GM18951 (cell line): ENCODE measurements around the gene TBC1D22A.

Experiments
- POLR2A ChIP-seq: IDR thresholded peaks from 4 replicates; pipeline ENCODE4 v1.6.1; 2011; ENCODE audit warnings: mild to moderate bottlenecking; ENCODE audit not compliant: insufficient read length, insufficient read depth; ENCODE audit errors: extremely low read depth
- in situ Hi-C: fragments of 300-500 bp; cut with MboI; formaldehyde crosslinking; loops from one replicate; pipeline ENCODE4 v1.12.0; 2022; ENCODE audit warnings: low sequenced_read_pairs, mixed read lengths, inconsistent platforms; ENCODE audit not compliant: unreplicated experiment

The TBC1D22A gene

GRCh38 chr22:46993633-46994032 is 231.2 kb downstream of the TBC1D22A start:
- no peak for TF ChIP-seq POLR2A
- in situ Hi-C loops: no loop called here

DNA sequence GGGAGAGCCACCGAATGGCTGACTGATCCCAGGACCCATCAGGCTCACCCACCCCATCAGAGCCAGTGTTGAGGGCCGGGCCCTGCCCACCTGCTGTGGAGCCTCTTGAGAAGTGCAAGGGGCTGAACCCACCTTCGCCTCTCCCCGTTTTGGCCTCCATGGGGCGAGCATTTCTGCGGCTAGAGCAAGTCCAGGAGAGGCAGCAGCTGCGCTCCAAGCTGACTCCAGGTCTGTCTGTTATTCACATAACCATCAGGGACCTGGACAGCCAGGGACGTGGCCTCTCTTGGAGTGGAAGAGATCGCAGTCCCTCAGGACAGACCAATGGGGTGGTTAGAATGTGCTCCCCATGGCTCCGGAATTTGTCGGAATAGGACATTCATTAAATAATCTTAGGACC is 231.8 kb downstream of the TBC1D22A start:
- no peak for TF ChIP-seq POLR2A
- in situ Hi-C loops: no loop called here

DNA sequence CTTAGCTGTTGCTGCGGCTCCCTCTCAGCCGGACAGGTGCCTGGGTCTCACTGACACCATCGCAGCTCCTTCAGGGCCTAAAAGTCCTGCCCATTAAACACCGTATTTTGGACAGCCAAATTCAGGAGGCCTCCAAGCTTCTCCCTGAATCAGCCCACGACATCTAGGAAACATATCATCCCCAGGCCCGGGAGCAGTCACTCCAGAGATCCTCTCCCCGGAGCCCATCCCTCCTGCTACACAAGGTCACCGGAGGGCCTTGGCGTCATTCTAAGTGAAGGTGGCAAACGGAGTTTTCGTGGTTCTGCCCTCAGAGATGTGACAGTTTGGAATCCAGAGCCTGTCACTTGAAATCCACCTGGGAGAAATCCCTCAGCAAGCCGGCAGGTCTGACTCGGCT is 232.5 kb downstream of the TBC1D22A start:
- no peak for TF ChIP-seq POLR2A
- in situ Hi-C loops: no loop called here

- in situ Hi-C loops: no loop called here
- TF ChIP-seq POLR2A: no peak
Measured at GRCh38 chr22:46995501-46996360, 233.3 kb downstream of the TBC1D22A start.

GRCh38 chr22:46996595-46997310 is 234.3 kb downstream of the TBC1D22A start:
- no peak for TF ChIP-seq POLR2A
- in situ Hi-C loops: no loop called here

- no peak for TF ChIP-seq POLR2A
- in situ Hi-C loops: no loop called here
Measured at GRCh38 chr22:46997311-46997970, 235.0 kb downstream of the TBC1D22A start.

DNA sequence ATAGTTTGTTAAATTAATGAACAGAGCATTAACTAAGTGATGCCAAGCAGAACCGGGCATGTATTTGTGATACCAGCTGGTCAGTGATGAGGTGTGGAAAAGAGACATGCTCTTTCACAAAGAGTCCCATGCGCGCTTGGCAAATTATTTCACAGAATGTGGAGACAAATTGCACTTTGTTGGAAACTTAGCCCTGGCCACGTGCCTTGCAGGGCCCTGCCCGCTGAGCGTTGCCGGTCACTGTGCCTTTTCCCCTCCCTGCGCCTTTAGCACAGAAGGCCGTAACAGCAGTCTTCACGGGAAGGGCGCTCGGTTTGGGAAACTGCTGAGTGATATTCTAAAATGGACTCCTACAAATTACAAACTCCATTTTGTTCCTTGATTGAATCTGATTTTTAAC is 235.9 kb downstream of the TBC1D22A start:
- in situ Hi-C loops: no loop called here
- no peak for TF ChIP-seq POLR2A

DNA sequence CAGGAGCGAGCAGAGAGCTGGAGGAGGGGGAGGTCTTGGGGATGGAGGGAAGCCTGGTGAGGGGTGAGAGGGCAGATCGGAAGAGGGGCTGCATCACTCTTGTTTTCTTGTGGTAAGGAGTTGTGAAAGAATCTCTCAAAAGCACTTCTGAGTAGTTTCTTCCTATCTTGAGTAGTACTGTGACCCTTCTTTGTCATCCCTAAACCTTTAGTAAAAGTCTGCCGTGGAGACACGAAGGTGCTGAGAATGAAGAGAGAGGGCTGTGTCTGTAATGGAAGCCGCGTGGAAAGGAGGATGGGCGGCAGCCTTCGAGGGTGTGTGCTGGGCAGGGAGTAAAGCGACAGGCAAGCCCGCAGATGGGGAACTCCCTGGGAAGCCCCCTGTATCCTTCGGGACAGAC is 237.8 kb downstream of the TBC1D22A start:
- no peak for TF ChIP-seq POLR2A
- in situ Hi-C loops: no loop called here

GRCh38 chr22:47000888-47001287 is 238.4 kb downstream of the TBC1D22A start:
- in situ Hi-C loops: no loop called here
- no peak for TF ChIP-seq POLR2A

DNA sequence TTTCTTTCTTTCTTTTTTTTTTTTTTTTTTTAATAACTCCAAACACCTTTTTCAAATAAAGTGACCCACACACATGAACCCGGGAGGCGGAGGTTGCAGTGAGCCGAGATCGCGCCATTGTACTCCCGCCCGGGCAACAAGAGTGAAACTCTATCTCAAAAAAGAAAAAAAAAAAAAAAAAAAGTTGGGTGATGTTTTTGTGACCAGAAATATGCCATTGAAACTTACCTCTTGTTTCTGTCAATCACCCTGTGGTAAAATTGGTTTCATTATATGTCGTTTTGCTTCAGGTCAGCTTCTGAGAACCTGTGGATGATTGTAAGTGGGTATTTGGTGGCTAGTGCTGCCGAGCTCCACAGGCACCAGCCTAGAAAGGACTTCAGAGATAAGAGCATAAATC is 238.8 kb downstream of the TBC1D22A start:
- in situ Hi-C loops: no loop called here
- no peak for TF ChIP-seq POLR2A

GRCh38 chr22:47002692-47003091 is 240.2 kb downstream of the TBC1D22A start:
- no peak for TF ChIP-seq POLR2A
- in situ Hi-C loops: no loop called here

DNA sequence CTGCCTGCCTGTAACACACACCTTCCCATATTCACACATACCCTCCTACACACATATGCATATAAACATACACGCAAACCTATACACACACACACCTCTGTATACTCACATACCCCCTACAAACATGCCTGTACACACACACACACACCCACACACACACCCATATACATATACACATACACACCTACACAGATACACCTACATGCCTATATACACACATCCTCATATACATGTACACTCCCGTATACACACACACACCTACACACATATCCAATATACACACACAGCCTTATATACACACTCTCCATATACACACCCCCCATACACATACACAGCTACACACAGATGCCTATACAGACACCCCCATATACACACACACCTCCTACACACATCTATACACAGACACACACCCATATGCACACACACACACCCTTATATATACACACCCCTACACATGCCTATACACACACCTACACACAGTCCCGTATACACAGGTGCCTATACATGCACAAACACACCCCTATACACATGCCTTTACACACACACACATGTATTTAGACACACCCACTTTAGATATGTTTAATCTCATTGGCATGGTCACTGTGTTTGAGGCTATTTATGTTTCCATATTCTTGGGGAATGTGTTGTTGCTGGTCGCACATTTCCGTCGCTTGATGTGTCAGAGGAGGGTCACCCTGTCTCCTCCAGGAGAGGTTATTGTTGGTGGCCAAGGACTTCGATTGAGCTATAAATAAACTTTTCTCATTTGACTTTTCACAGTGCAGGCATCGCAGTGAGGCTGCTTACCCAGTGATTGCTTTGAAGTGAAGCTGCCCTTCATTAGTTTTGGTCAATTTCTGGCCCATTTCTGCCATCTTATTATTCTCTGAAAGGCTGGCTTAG is 243.3 kb downstream of the TBC1D22A start:
- no peak for TF ChIP-seq POLR2A
- in situ Hi-C loops: no loop called here

- TF ChIP-seq POLR2A: no peak
- in situ Hi-C loops: no loop called here
Measured at GRCh38 chr22:47006433-47006832, 244.0 kb downstream of the TBC1D22A start.

- in situ Hi-C loops: no loop called here
- no peak for TF ChIP-seq POLR2A
Measured at GRCh38 chr22:47006869-47007268, 244.4 kb downstream of the TBC1D22A start.
